Stimulated activated naive CD8-positive, alpha-beta T cell treated with anti-CD3 and anti-CD28 coated beads, Interleukin-15, Interleukin-2, amounts not matched to agents 100 ng/mL and 50 ng/mL, for 24 hours (primary cell): ENCODE data around the gene AKR1C1.
"Not testable (repeated sequence)": the region's sequence is repeated elsewhere in the genome, so short reads cannot be mapped to it uniquely, and the experiment has no call there.

ENCODE experiments used
- H3K27ac Mint-ChIP-seq: one replicate; pipeline ENCODE4 v1.8.0; 2021; ENCODE audit warnings: mild to moderate bottlenecking, mixed read lengths
- H3K27me3 Mint-ChIP-seq: one replicate; pipeline ENCODE4 v1.8.0; 2021; ENCODE audit warnings: mixed read lengths
- H3K36me3 Mint-ChIP-seq: one replicate; pipeline ENCODE4 v1.8.0; 2021; ENCODE audit warnings: low read depth, mixed read lengths
- H3K4me1 Mint-ChIP-seq: one replicate; pipeline ENCODE4 v1.8.0; 2021; ENCODE audit warnings: low read depth, mixed read lengths
- H3K4me3 Mint-ChIP-seq: one replicate; pipeline ENCODE4 v1.8.0; 2021; ENCODE audit warnings: mild to moderate bottlenecking, mixed read lengths
- H3K9me3 Mint-ChIP-seq: one replicate; pipeline ENCODE4 v1.8.0; 2021; ENCODE audit warnings: mixed read lengths

Gene AKR1C1

DNA sequence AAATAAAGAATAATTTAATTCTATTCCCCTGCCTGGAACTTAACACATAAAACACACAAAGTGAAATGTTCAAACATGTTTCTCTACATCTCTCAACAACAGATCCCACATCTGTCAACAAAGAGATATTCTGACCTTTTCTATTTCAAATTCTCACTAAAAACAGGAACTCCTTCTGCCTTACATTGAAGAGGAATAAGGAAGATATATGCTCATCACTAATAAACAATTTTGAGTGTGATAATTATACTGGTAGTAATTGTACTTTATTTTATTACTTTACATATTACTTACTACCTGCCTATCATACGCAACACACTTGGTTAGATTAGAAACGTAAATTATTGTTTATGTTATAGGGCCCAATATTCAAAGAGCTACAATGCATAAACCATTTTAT is 27.0 kb downstream of the AKR1C1 start:
- Mint-ChIP-seq H3K9me3 (no peaks in the 10 kb centered on the region), H3K4me3 (no peak overlapping the region), H3K27me3 (no peaks in the 10 kb centered on the region), H3K27ac (no peak overlapping the region), H3K4me1 (no peaks in the 10 kb centered on the region), H3K36me3 (no peaks in the 10 kb centered on the region)

DNA sequence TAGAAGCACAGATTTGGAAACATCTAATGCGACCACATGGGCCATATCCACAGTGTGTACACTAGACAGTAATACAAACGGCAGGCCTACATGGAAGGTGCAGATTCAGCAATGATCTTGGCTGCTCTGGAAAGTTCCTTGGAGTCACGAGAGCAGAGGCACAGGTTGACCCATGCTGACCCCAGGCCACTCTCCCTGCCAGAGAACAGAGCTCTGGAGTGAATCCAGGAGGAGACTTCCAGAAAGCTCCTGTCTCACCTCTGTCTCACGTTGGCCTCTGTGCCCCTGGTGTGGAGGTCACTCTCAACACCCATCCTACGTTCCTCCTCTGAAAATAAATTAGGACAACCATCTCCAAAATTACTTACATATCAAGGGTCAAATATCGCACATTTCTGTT is 28.2 kb downstream of the AKR1C1 start:
- H3K4me1 Mint-ChIP-seq, H3K9me3 Mint-ChIP-seq, H3K4me3 Mint-ChIP-seq, H3K27me3 Mint-ChIP-seq, H3K27ac Mint-ChIP-seq, H3K36me3 Mint-ChIP-seq: not testable (repeated sequence)

DNA sequence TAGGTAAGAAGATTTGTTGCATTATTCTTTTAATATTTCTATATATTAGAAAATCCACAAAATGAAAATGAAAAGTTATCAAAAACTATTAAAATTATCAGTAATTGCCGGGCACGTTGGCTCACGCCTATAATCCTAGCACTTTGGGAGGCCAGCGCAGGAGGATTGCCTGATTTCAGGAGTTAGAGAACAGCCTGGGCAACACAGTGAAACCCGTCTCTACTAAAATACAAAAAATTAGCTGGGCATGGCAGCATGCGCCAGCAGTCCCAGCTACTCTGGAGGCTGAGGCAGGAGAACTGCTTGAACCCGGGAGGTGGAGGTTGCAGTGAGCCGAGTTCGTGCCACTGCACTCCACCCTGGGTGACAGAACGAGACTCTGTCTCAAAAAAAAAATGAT is 29.3 kb downstream of the AKR1C1 start:
- H3K4me3 Mint-ChIP-seq, H3K27me3 Mint-ChIP-seq, H3K27ac Mint-ChIP-seq, H3K36me3 Mint-ChIP-seq, H3K4me1 Mint-ChIP-seq, H3K9me3 Mint-ChIP-seq: not testable (repeated sequence)

GRCh38 chr10:4994260-4994659 is 31.0 kb downstream of the AKR1C1 start:
- H3K9me3 Mint-ChIP-seq, H3K36me3 Mint-ChIP-seq, H3K4me1 Mint-ChIP-seq, H3K27me3 Mint-ChIP-seq, H3K27ac Mint-ChIP-seq, H3K4me3 Mint-ChIP-seq: not testable (repeated sequence)

GRCh38 chr10:4998671-4999070 is 35.5 kb downstream of the AKR1C1 start:
- no peaks in the 10 kb centered on the region for H3K36me3 Mint-ChIP-seq
- H3K4me1 Mint-ChIP-seq: no peaks in the 10 kb centered on the region
- H3K27me3 Mint-ChIP-seq: no peaks in the 10 kb centered on the region
- no peaks in the 10 kb centered on the region for H3K9me3 Mint-ChIP-seq
- no peak overlapping the region for H3K27ac Mint-ChIP-seq
- no peak overlapping the region for H3K4me3 Mint-ChIP-seq

- no peaks in the 10 kb centered on the region for H3K36me3 Mint-ChIP-seq
- no peak overlapping the region for H3K4me3 Mint-ChIP-seq
Measured at GRCh38 chr10:5002013-5002727, 39.0 kb downstream of the AKR1C1 start.

GRCh38 chr10:5003127-5004029 is 40.2 kb downstream of the AKR1C1 start, which contains the start of gene AKR1C2:
Gene AKR1C2 (minus strand): TSS chr10:5003857. CDS start chr10:5003835, 22 bp downstream.
- not testable (repeated sequence) for H3K9me3 Mint-ChIP-seq, H3K27ac Mint-ChIP-seq, H3K27me3 Mint-ChIP-seq, H3K4me1 Mint-ChIP-seq, H3K4me3 Mint-ChIP-seq, H3K36me3 Mint-ChIP-seq

More at GRCh38 chr10:5002013-5002727, 39.0 kb downstream of the AKR1C1 start:
- Mint-ChIP-seq H3K9me3 (no peaks in the 10 kb centered on the region), H3K27me3 (no peaks in the 10 kb centered on the region), H3K27ac (no peak overlapping the region), H3K4me1 (no peaks in the 10 kb centered on the region)

- not testable (repeated sequence) for H3K4me3 Mint-ChIP-seq, H3K4me1 Mint-ChIP-seq, H3K9me3 Mint-ChIP-seq, H3K27me3 Mint-ChIP-seq, H3K36me3 Mint-ChIP-seq, H3K27ac Mint-ChIP-seq
Measured at GRCh38 chr10:5004030-5004385, 40.8 kb downstream of the AKR1C1 start.

GRCh38 chr10:5004501-5004900 is 41.3 kb downstream of the AKR1C1 start:
- not testable (repeated sequence) for H3K4me3 Mint-ChIP-seq, H3K4me1 Mint-ChIP-seq, H3K9me3 Mint-ChIP-seq, H3K36me3 Mint-ChIP-seq, H3K27me3 Mint-ChIP-seq, H3K27ac Mint-ChIP-seq

- not testable (repeated sequence) for H3K9me3 Mint-ChIP-seq, H3K4me1 Mint-ChIP-seq, H3K4me3 Mint-ChIP-seq, H3K36me3 Mint-ChIP-seq, H3K27ac Mint-ChIP-seq, H3K27me3 Mint-ChIP-seq
Measured at GRCh38 chr10:5008857-5009548, 45.8 kb downstream of the AKR1C1 start.

- not testable (repeated sequence) for H3K36me3 Mint-ChIP-seq, H3K27me3 Mint-ChIP-seq, H3K9me3 Mint-ChIP-seq, H3K27ac Mint-ChIP-seq, H3K4me3 Mint-ChIP-seq, H3K4me1 Mint-ChIP-seq
Measured at GRCh38 chr10:5010043-5010442, 46.8 kb downstream of the AKR1C1 start.

GRCh38 chr10:5011392-5011791 is 48.2 kb downstream of the AKR1C1 start:
- H3K36me3 Mint-ChIP-seq, H3K9me3 Mint-ChIP-seq, H3K4me3 Mint-ChIP-seq, H3K27ac Mint-ChIP-seq, H3K27me3 Mint-ChIP-seq, H3K4me1 Mint-ChIP-seq: not testable (repeated sequence)

GRCh38 chr10:5012595-5012994 is 49.4 kb downstream of the AKR1C1 start:
- Mint-ChIP-seq H3K4me1 (no peaks in the 10 kb centered on the region), H3K4me3 (no peak overlapping the region), H3K27ac (no peak overlapping the region), H3K27me3 (peaks cover 4% of the 10 kb centered on the region), H3K36me3 (no peaks in the 10 kb centered on the region), H3K9me3 (no peaks in the 10 kb centered on the region)

DNA sequence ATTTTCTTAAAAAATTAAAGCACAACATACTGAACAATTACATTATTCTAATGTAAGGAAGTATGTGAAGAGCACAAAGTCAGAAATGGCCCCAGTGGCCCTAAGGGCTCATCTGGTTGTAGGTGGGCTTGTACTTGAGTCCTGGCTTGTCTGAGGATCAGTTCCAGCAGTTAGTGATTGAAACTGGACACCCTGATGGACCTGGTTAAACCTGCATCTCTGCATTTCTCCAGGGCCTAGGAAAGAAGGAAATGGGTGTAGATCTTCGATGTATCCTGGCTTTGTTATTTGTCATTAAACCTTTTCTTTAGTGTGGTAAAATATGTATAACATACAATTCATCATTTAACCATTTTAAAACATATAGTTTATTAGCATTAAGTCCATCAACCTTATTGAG is 50.2 kb downstream of the AKR1C1 start:
- Mint-ChIP-seq H3K27ac (no peak overlapping the region), H3K27me3 (peaks cover 4% of the 10 kb centered on the region), H3K9me3 (no peaks in the 10 kb centered on the region), H3K4me1 (no peaks in the 10 kb centered on the region), H3K4me3 (no peak overlapping the region), H3K36me3 (no peaks in the 10 kb centered on the region)

DNA sequence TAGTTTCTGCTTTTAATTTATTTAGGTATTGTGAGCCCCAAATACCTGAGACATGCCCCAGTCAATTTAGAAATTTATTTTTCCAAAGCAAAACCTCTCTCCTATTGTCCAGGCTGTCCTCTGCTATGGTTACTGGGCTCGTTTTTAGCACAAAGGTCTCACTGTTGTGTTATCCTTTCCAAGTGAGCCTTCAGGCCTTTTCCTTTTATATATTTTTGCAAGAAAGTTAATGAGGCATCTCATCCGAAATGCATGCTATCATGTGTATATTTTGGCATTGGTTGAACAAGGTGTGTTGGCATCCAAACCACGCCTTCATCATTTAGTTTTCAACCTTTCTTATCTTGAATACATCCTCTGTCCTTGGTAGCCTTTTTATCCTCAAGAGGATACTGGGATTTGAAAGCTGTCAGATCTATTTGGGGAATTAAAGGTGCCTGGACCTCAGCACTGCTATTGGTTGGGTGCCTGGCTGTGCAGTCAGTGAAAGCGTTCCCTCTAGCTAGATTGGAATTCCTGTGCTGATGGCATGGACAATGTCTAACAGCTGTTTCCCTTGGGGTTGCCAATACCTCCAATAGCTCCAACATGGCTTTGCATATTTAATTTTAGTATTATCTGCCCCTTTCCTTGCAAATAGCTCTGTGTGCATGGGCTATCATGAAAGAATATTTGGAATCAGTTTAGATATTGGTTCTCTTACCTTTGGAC is 51.1 kb downstream of the AKR1C1 start:
- H3K4me1 Mint-ChIP-seq, H3K27me3 Mint-ChIP-seq, H3K36me3 Mint-ChIP-seq, H3K27ac Mint-ChIP-seq, H3K4me3 Mint-ChIP-seq, H3K9me3 Mint-ChIP-seq: not testable (repeated sequence)
